SK-N-SH (cell line): Measurements from ENCODE around the gene IFNLR1.

Experiments
- EZH2phosphoT487 ChIP-seq: fragments of 200-600 bp; sonication (generic); IDR thresholded peaks from 2 replicates; pipeline ENCODE4 v1.6.1; 2017; ENCODE audit warnings: low read depth, mixed run types, mild to moderate bottlenecking, antibody characterized with exemption, moderate library complexity, borderline replicate concordance
- RXRA ChIP-seq: IDR thresholded peaks from 2 replicates; pipeline ENCODE4 v1.4.0; 2012; ENCODE audit warnings: low read depth, mild to moderate bottlenecking, borderline replicate concordance
- YY1 ChIP-seq: IDR thresholded peaks from 2 replicates; pipeline ENCODE4 v1.4.0; 2012; ENCODE audit warnings: low read depth, mild to moderate bottlenecking
- TF ChIP-seq, protein P1 (sequence below): IDR thresholded peaks from 2 replicates; pipeline ENCODE4 v1.4.0; 2012; ENCODE audit warnings: low read depth

DNA sequence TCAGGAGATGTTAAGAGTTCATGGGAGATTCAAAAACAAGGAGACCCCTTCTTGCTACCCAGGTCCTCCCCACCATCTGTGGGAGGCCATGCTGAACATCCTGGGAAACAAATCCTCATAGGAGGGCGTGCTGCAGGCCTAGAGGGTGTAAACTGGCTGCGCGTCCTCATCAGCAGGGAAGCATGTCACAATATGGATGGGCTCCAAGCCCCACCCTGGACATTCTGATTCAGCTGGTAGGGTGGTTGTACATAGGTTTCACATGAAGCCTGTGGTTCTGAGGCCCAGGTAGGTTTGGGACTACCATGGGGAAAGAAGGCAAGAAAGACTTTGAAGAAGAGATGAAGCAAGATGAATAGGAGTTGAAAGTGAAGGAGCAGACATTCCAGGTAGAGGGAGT lies 44.6 kb upstream of the IFNLR1 start:
- TF ChIP-seq RXRA (no peak), EZH2phosphoT487 (no peak), YY1 (no peak)
- TF ChIP-seq, protein P1, sequence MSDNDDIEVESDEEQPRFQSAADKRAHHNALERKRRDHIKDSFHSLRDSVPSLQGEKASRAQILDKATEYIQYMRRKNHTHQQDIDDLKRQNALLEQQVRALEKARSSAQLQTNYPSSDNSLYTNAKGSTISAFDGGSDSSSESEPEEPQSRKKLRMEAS, result no peak
